NCI-H345 treated with DMSO at 0.1 percent for 48 hours (cell line): ENCODE results near the gene ADARB2.

Experiments used
- DNase-seq: peaks from one replicate; lab custom pipeline; 2025; ENCODE audit not compliant: unreplicated experiment; lab: John Stamatoyannopoulos, UW

The ADARB2 gene

GRCh38 chr10:1202343-1202742, 535.0 kb downstream of the ADARB2 start:
- DNase-seq = no peak

DNA sequence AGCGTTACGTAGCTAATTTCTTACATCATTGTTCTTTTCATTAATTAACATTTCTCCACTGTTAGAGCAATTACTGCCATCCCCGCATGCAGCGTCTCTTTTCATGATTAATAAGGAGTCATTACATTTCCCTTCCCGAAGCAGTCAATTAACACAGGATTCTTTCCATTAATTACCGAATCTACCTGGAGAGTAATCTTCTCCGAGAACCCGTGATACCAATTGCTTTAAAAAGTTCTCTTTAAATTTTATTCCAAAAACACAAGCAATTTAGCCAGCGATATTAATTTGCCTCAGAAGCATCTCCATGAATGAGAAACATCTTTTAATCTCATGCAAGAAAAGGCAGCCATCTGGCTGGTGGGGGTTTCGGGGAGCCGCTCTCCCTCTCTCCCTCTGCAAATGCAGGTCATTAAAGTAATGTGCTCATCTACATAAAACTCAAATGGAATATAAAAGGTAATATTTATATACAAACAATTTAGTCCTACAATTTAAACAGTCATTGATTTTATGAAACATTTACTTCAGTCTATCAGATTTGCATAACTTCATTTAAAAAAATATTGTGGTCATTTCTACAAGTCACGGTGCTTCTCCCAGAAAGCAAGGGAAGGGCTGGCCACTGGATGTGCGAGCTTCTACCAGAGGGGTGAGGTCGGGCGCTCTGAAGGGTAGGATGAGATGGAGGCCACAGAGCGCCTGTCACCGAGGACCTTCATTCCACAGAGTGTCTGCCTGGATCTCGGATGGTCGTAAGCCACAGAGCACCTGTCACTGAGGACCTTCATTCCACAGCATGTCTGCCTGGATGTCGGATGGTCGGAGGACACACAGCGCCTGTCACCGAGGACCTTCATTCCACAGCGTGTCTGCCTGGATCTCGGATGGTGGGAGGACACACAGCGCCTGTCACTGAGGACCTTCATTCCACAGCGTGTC, 536.2 kb downstream of the ADARB2 start:
- no peak for DNase-seq

DNA sequence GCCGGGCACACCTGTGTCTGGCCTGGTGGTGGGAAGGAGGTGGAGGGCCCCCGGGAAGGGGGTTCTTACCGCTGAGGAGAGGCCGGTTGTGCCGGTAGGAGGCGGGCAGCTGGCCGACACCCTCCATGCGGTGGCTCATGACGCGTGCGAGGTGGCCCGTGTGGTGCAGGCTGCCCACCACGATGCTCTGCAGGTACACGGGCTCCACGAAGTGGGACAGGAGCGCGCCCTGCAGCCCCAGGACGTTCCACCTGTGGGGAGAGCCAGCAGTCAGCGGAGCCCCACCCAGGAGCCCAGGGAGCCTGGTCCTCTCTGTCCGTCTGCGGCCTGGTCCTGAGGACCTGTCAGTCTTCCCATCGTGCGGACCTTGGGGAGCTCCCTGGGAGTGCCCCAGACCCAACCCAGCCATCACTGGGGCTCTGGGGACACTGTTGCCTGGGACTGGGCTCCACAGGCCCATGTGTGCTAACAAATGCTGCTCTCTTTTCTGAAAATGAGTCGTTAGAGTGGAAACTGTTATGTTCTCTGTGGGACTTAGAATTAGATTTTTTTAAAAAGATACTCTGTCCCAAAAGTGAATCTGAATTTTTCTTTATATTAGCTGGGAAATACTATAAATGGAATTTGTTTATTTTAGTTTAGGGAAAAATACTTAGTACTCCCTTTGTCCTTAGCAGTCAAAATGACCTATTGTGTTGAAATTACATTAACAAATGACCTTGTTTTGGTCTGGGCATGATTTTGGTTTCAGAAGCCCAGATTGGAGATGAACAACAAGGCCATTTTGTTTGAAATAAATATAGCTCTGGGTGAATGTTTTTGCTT, 537.2 kb downstream of the ADARB2 start:
- no peak for DNase-seq

GRCh38 chr10:1199345-1199673, 538.0 kb downstream of the ADARB2 start:
- DNase-seq = no peak

- DNase-seq = peak; percentile 44
These were observed 538.6 kb downstream of the ADARB2 start for GRCh38 chr10:1198453-1199344.

- DNase-seq = no peak
These were observed 539.9 kb downstream of the ADARB2 start for GRCh38 chr10:1197384-1197783.

- no peak for DNase-seq
These were observed 540.7 kb downstream of the ADARB2 start for GRCh38 chr10:1196656-1197055.

DNA sequence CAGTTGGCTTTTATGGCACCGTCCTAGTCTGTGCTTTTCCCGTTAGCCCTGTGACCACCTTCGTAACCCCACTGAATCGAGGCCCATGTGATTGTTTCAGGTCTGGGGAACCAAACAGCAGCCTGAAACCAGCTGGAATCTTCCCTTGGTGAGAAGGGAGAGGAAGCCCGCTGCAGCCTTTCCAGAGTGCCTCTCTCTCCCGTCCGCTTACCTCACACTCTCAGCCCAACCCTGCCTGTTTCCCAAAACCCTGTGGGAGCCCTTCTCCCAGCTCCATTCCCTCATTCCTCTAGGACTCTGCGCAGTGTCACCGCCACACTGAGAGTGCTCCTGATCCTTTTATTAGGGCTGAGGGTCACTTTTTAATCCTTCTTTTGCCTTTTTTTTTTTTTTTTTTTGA, 541.5 kb downstream of the ADARB2 start:
- DNase-seq = no peak

DNA sequence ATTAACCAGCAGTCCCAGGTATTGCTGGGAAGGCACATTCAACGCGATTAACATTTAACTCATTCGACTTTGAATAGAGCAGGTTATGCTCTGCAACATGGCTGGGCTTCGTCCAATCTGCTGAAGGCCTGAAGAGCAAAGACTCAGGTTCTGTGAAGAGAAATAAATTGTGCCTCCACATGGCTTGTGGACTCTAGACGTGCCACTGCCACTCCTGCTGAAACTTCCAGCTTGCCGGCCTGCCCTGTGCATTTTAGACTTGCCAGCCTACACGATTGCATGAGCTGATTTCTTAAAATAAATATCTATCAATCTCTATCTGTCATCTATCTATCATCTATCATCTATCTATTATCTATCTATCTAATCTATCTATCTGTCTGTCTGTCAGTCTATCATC, 543.2 kb downstream of the ADARB2 start:
- DNase-seq = no peak

- no peak for DNase-seq
These were observed 543.8 kb downstream of the ADARB2 start for GRCh38 chr10:1193561-1193960.

GRCh38 chr10:1191752-1192151, 545.6 kb downstream of the ADARB2 start:
- no peak for DNase-seq

DNA sequence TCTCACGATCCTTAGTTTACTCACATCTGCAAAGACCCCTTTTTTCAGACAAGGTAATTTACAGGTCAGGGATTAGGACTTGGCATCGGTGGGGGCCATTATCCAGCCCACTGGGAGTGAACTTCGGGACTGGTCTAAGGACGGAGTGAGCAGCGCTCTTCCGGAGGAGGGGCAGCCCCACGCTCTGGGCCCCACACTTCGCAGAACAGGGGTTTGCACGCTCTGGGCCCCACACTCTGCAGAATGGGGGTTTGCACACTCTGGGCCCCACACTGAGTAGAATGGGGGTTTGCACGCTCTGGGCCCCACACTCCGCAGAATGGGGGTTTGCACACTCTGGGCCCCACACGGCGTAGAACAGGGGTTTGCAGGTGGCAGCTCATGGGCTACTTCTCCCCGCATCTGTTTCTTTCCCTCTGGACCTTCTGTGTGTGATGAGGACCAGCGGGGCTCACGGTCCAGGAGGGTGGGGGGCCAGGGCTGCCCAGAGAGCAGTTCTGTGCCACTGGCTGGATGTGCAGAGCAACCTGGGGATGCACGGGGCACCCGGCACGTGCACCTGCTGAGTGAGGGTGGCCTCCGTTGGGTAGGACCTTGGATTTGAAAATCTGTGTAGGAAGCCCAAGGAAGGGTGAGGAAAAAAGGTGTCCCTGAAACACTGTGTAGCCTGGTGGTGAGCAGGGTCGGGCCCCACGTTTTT, 546.4 kb downstream of the ADARB2 start:
- no peak for DNase-seq

- no peak for DNase-seq
These were observed 547.3 kb downstream of the ADARB2 start for GRCh38 chr10:1190052-1190395.

GRCh38 chr10:1189166-1190051, 547.9 kb downstream of the ADARB2 start:
- no peak for DNase-seq

- no peak for DNase-seq
These were observed 548.7 kb downstream of the ADARB2 start for GRCh38 chr10:1188558-1189135.

- DNase-seq = no peak
These were observed 549.3 kb downstream of the ADARB2 start for GRCh38 chr10:1187855-1188557.

- DNase-seq = no peak
These were observed 550.0 kb downstream of the ADARB2 start for GRCh38 chr10:1187151-1187854.

- no peak for DNase-seq
These were observed 550.7 kb downstream of the ADARB2 start for GRCh38 chr10:1186683-1186990.
